IPS DF 6.9 (cell line): Measurements from ENCODE around the gene OTOP3.

ENCODE experiments used
- DNase-seq: peaks from one replicate; pipeline ENCODE4 v3.0.0-alpha.2; 2013; ENCODE audit warnings: low read depth, low spot score
- H3K27ac ChIP-seq: one replicate; pipeline ENCODE4 v1.5.1; 2013; ENCODE audit warnings: low read length, control low read depth
- H3K27me3 ChIP-seq: 2 replicates; pipeline ENCODE4 v1.6.1; 2013; ENCODE audit warnings: mild to moderate bottlenecking, low read length; ENCODE audit not compliant: control insufficient read depth, insufficient read depth
- H3K36me3 ChIP-seq: 2 replicates; pipeline ENCODE4 v1.6.1; 2013; ENCODE audit warnings: low read length; ENCODE audit not compliant: control insufficient read depth, insufficient read depth
- H3K4me1 ChIP-seq: 2 replicates; pipeline ENCODE4 v1.6.1; 2013; ENCODE audit warnings: low read length; ENCODE audit not compliant: control insufficient read depth, insufficient read depth
- H3K4me3 ChIP-seq: 2 replicates; pipeline ENCODE4 v1.5.1; 2013; ENCODE audit warnings: mild to moderate bottlenecking, low read length
- H3K9me3 ChIP-seq: 2 replicates; pipeline ENCODE4 v1.6.1; 2013; ENCODE audit warnings: low read length, inconsistent platforms; ENCODE audit not compliant: control insufficient read depth, insufficient read depth
- WGBS: extraction: QIAGEN DNeasy Blood & Tissue Kit; methylation state at CpG from one replicate; pipeline ENCODE4 v1.1.7; 2013; ENCODE audit warnings: mixed read lengths, missing lambda C conversion rate; ENCODE audit not compliant: insufficient read length, insufficient coverage; 5-methylcytosine and 5-hydroxymethylcytosine counted together

Gene OTOP3

DNA sequence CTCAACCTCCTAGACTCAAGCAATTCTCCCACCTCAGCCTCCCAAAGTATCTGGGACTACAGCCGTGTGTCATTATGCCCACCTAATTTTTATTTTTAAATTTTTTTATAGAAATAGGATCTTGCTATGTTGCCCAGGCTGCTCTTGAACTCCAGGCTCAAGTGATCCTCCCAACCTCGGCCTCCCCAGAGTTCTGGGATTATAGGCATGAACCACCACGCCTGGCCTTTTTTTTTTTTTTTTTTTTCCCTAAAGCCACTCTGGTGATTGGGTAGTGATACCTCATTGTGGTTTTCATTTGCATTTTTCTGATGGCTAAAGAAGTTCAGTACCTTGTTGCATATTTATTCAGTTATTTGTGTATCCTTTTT, 50.5 kb downstream of the OTOP3 start:
- DNase-seq, result no peak
- H3K36me3 ChIP-seq, result no peaks in the 10 kb centered on the region
- no peak overlapping the region for H3K4me3 ChIP-seq
- no CpG with 5 or more reads among the region's 3 CpGs for WGBS
- no peak overlapping the region for H3K27ac ChIP-seq
- no peaks in the 10 kb centered on the region for H3K9me3 ChIP-seq
- H3K4me1 ChIP-seq, result peaks cover 4% of the 10 kb centered on the region
- H3K27me3 ChIP-seq, result no peaks in the 10 kb centered on the region

DNA sequence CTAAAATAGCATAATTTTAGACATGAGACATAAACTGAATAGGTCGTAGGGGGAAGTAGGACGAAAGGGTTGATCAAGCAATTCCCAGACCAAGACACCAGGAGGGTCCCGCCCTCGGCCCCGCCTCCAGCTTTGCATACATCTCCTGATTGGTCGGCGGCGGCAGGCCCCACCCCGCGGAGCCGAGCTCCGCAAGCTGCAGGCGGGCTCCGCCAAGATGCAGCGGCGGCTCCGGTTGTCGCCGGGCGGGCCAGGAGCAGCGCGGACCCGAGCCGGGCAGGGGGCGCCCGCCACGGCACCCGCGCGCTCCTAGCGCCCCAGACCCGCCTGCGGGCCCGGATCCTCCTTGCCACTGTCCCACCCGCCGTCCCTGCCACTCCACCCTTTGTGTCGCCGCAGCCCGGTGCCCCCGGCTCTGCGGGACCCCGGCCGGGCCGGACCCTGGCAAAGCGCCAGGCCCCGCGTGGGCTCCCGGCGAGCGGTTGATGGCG, 51.8 kb downstream of the OTOP3 start, which contains the start of gene CDR2L:
CDR2L (plus strand) TSS at position 215 of the 491 bp plus-strand sequence. CDS start 412 bp downstream, outside the sequence.
- peak within 1 kb of the TSS; percentile 92; the same call in 1 of the 2 replicates for H3K4me3 ChIP-seq
- no peak within 1 kb of the TSS for H3K27ac ChIP-seq
- no peak for DNase-seq
- no peaks in the 10 kb centered on the region for H3K9me3 ChIP-seq
- no peaks in the 10 kb centered on the region for H3K27me3 ChIP-seq
- no CpG with 5 or more reads among the region's 51 CpGs for WGBS
- H3K36me3 ChIP-seq, result no peaks in the 10 kb centered on the region
- H3K4me1 ChIP-seq, result peaks cover 4% of the 10 kb centered on the region

DNA sequence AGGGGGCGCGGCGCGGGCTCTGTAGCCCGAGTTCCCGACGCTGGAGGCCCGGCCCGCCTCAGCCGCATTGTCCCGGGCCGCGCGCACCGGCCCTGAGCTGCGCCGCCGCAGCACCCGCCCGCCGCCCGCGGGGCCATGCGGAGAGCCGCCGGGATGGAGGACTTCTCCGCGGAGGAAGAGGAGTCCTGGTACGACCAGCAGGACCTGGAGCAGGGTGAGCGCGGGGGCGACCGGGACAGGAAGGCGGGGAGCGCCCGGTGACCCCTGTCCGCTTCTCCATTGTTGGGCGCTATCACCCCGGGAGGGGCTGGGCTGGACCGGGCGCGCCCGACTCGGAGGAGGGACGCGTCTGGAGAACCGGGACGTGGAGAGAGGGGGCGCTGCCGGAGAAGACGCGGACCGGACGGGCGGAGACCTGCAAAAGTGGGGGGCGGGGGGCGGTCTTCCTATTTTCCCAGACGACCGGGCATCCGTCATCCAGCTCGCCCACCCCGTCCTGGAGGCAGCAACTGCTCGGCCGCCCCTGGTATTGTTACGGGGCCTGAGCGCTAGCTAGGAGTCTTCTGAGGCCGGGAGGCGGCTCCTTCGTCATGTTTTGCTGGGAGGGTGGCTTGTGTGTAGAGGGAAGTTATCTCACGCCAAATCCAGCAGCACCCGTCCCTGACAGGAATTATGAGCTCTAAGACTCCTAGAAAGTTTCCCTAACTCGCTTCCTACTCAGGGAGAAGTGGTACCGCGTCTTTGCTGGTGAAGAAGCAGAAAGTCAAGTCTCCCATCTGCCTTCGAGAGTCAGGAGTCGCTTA, 52.4 kb downstream of the OTOP3 start:
- Histone ChIP-seq H3K4me3 (peak overlapping the region; percentile 92; the same call in 1 of the 2 replicates), H3K36me3 (no peaks in the 10 kb centered on the region), H3K4me1 (peaks cover 4% of the 10 kb centered on the region), H3K9me3 (no peaks in the 10 kb centered on the region), H3K27me3 (no peaks in the 10 kb centered on the region), H3K27ac (no peak overlapping the region)
- DNase-seq, result no peak
- WGBS, result no CpG with 5 or more reads among the region's 76 CpGs

DNA sequence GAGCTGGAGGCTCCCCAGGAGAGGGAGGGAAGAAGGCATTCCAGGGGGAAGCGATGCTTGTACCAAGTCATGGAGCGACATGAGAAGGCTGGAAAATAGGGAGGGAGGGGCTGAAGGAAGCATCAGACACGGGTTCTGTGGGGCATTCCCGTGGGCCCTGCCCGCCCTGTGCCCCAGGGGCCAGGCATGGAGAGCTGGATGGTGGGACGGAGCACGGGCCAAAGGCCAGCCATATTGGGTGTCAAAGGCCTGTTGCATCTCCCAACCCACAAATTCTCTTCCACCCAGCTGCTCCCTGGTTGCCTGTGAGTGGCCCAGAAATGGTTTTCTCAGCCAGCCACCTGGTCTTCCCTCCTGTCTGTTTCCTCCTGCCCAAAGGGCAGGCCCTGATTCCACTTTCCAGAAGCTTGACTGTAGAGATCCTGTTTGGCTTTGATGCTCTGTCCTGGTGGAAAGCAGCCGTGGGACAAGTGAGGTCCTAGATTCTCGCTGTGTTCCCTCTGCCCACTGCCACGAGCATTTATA, 54.9 kb downstream of the OTOP3 start:
- Histone ChIP-seq H3K27ac (no peak overlapping the region), H3K27me3 (no peaks in the 10 kb centered on the region), H3K4me1 (peaks cover 4% of the 10 kb centered on the region), H3K36me3 (no peaks in the 10 kb centered on the region), H3K4me3 (no peak overlapping the region), H3K9me3 (no peaks in the 10 kb centered on the region)
- no CpG with 5 or more reads among the region's 10 CpGs for WGBS
- DNase-seq, result no peak

DNA sequence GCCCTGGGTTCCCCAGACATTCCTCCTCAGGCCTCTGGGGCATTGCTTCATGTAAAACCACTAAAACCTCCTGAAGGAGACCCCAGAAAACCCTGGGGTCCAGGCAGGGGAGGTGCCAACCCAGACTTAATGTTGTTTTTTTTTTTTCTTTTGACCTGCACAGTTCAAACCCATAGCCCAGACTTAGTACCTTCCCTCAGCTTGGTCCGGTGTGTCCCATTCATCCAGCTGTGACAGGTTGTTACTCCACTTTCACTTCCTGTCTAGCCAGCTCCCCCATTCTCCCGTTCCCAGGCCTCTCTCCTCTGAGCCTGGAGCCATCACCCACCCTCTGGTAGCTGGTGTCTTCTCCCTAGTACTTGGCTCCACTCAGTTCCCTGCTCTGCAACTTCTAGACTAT, 56.5 kb downstream of the OTOP3 start:
- Histone ChIP-seq H3K9me3 (no peaks in the 10 kb centered on the region), H3K27me3 (no peaks in the 10 kb centered on the region; the same call in 1 of the 2 replicates), H3K4me3 (no peak overlapping the region), H3K36me3 (no peaks in the 10 kb centered on the region), H3K27ac (no peak overlapping the region), H3K4me1 (peaks cover 4% of the 10 kb centered on the region)
- no peak for DNase-seq
- no CpG with 5 or more reads among the region's 2 CpGs for WGBS

DNA sequence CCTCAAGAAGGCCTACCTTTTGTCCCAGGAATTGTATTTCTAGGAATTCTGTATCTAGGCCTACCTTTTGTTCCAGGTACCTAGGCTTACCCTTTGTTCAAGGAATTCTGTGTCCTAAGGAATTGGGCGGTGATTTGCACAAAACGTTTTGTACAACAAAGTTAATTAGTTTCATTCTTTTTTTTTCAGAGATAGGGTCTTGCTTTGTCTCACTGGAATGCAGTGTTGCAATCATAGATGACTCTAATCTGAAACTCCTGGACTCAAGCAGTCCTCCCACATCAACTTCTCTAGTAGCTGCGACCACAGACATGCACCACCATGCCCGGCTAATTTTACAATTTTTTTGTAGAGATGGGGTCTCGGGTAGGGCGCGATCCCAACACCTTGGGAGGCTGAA, 58.7 kb downstream of the OTOP3 start:
- no peaks in the 10 kb centered on the region for H3K9me3 ChIP-seq
- H3K4me1 ChIP-seq, result no peaks in the 10 kb centered on the region
- no peak overlapping the region for H3K4me3 ChIP-seq
- no CpG with 5 or more reads among the region's 7 CpGs for WGBS
- H3K27me3 ChIP-seq, result no peaks in the 10 kb centered on the region; the same call in 1 of the 2 replicates
- DNase-seq, result no peak
- no peak overlapping the region for H3K27ac ChIP-seq
- H3K36me3 ChIP-seq, result peaks cover 3% of the 10 kb centered on the region; the same call in 1 of the 2 replicates

DNA sequence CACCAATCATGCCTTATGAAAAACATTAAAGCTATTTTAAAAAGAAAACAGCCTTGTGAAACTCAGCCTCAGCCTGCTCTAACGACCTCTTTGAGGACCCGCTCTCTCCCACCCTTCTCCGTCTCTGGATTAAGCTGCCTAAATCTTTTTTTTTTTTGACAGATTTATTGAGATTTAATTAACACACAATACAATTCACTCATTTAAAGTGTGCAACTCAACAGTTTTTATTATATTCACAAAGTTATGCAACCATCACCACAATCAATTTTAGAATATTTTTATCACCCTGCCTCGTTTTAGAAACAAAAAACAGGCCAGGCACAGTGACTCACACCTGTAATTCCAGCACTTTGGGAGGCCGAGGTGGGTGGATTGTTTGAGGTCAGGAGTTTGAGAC, 60.1 kb downstream of the OTOP3 start:
- no peak overlapping the region for H3K4me3 ChIP-seq
- H3K36me3 ChIP-seq, result peaks cover 4% of the 10 kb centered on the region; the same call in 1 of the 2 replicates
- no peaks in the 10 kb centered on the region for H3K4me1 ChIP-seq
- H3K27me3 ChIP-seq, result no peaks in the 10 kb centered on the region; the same call in 1 of the 2 replicates
- H3K9me3 ChIP-seq, result no peaks in the 10 kb centered on the region
- DNase-seq, result no peak
- no peak overlapping the region for H3K27ac ChIP-seq
- no CpG with 5 or more reads among the region's 5 CpGs for WGBS

DNA sequence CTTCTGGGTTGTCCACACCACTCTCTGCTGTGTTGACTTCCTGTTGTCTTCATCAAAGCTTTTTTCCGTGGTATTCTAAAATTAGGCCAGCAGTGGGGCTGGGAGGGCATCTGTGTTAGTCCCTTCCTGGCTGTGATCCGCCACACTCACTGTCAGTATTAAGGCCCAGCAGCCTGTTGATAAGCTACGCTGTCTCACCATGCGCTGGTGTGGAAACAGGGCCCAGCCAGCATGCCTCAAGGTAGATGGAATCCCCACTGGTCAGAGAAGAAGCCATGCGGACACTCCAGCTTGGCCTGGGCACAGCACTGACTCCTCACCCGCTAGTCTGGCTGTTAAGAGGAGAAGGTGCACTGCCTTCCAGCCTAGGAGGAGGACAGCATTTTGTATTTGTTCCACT, 63.1 kb downstream of the OTOP3 start:
- Histone ChIP-seq H3K9me3 (no peaks in the 10 kb centered on the region), H3K36me3 (peaks cover 22% of the 10 kb centered on the region), H3K27ac (no peak overlapping the region), H3K4me3 (no peak overlapping the region), H3K4me1 (no peaks in the 10 kb centered on the region), H3K27me3 (no peaks in the 10 kb centered on the region; the same call in 1 of the 2 replicates)
- WGBS, result no CpG with 5 or more reads among the region's 6 CpGs
- DNase-seq, result no peak

DNA sequence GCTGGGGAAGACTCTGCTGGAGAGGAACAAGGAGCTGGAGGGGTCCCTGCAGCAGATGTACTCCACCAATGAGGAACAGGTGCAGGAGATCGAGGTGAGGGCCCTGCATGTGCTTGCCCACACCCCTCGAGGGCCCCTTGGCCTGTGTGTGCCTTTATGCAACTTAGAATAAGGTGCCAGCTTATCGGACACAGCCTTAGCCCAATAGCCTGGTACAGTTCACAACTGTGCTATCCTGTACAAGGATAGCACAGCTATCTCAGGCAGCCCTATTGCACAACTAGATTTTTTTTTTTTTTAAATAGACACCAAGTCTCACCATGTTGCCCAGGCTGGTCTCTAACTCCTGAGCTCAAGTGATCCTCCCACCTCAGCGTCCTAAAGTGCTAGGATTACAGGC, 63.8 kb downstream of the OTOP3 start:
- Histone ChIP-seq H3K27ac (no peak overlapping the region), H3K4me1 (no peaks in the 10 kb centered on the region), H3K9me3 (no peaks in the 10 kb centered on the region), H3K27me3 (no peaks in the 10 kb centered on the region; the same call in 1 of the 2 replicates), H3K4me3 (no peak overlapping the region), H3K36me3 (peaks cover 25% of the 10 kb centered on the region)
- no CpG with 5 or more reads among the region's 4 CpGs for WGBS
- no peak for DNase-seq
